Mesenteric fat pad (tissue), 1 donor: ENCODE results near the gene SUN2. TPM values are rescaled to one million over a fixed set of nuclear protein-coding genes. Genes with fewer than 3 reads are reported as not detected.

Experiments used
- DNase-seq: peaks from one replicate; pipeline ENCODE4 v3.0.0-alpha.2; 2020; ENCODE audit warnings: low spot score
- total RNA-seq: library from RNA; stranded (reverse); fragmentation: NEBNext Ultra II Directional; extraction: Animal tissue kit (Norgen Biotek cat#: 25700); gene quantifications from one replicate; pipeline ENCODE4 v1.2.1, GENCODE V29; 2021
- donor health status: DM: yes; HTN: yes; CAD: no.

The SUN2 gene
- total RNA-seq, 1 donor from 2014 or later: 286 TPM

- peak; percentile 49 for DNase-seq
These were observed 57.2 kb downstream of the SUN2 start for GRCh38 chr22:38698407-38699094.

- no peak for DNase-seq
These were observed 58.2 kb downstream of the SUN2 start for GRCh38 chr22:38697425-38698089.

GRCh38 chr22:38696606-38697424, 59.0 kb downstream of the SUN2 start:
- DNase-seq: no peak

- no peak for DNase-seq
These were observed 60.9 kb downstream of the SUN2 start for GRCh38 chr22:38694940-38695339.

- DNase-seq: no peak
These were observed 61.7 kb downstream of the SUN2 start for GRCh38 chr22:38694049-38694448.

GRCh38 chr22:38689651-38690050, 66.1 kb downstream of the SUN2 start:
- DNase-seq: no peak

- DNase-seq: no peak
These were observed 70.0 kb downstream of the SUN2 start for GRCh38 chr22:38685761-38686160.

GRCh38 chr22:38684895-38685294, 70.9 kb downstream of the SUN2 start:
- DNase-seq: no peak

Other genes starting within 250 kb of the SUN2 start
- gene DDX17, start 249.7 kb downstream of the SUN2 start, total RNA-seq: 280 TPM
- 0.22 TPM for gene DMC1, start 185.8 kb downstream of the SUN2 start, total RNA-seq
- 0.22 TPM for gene FAM227A, start 99.6 kb downstream of the SUN2 start, total RNA-seq
- gene CBY1, start 99.4 kb downstream of the SUN2 start, total RNA-seq: 18.9 TPM
- 71.1 TPM for gene TOMM22, start 74.0 kb downstream of the SUN2 start, total RNA-seq
- 53.8 TPM for gene JOSD1, start 55.1 kb downstream of the SUN2 start, total RNA-seq
- 40.4 TPM for gene GTPBP1, start 50.1 kb downstream of the SUN2 start, total RNA-seq
- 7.2 TPM for gene DNAL4, start 38.1 kb upstream of the SUN2 start, total RNA-seq
- gene NPTXR, start 88.0 kb upstream of the SUN2 start, total RNA-seq: 5.5 TPM
- gene CBX6, start 116.2 kb upstream of the SUN2 start, total RNA-seq: 57.4 TPM
- gene APOBEC3A, start 201.6 kb upstream of the SUN2 start, total RNA-seq: 17.5 TPM
- 0.58 TPM for gene APOBEC3B, start 226.3 kb upstream of the SUN2 start, total RNA-seq